HUDEP-2 (cell line): ENCODE results near the gene LRRC4B.
A peak's percentile ranks its signal among the peaks of the same experiment; 100 is the strongest.

Experiments used
- DNase-seq, 76 experiments: peaks; one replicate each; lab custom pipeline; 2025; ENCODE audit not compliant: unreplicated experiment in 76 of 76; lab: John Stamatoyannopoulos, UW

The LRRC4B gene

GRCh38 chr19:50510121-50510670 is 58.0 kb downstream of the LRRC4B start:
- no peak for DNase-seq

GRCh38 chr19:50509366-50509765 is 58.9 kb downstream of the LRRC4B start:
- DNase-seq: peak in 9 of 76 experiments; percentile 4 to 41 (median 17)

GRCh38 chr19:50508843-50509190 is 59.4 kb downstream of the LRRC4B start:
- DNase-seq: no peak

GRCh38 chr19:50507376-50507775 is 60.9 kb downstream of the LRRC4B start:
- DNase-seq: no peak

GRCh38 chr19:50506700-50507099 is 61.5 kb downstream of the LRRC4B start:
- DNase-seq: no peak

- no peak for DNase-seq
Observed at GRCh38 chr19:50505856-50506611, 62.2 kb downstream of the LRRC4B start.

- no peak for DNase-seq
Observed at GRCh38 chr19:50501568-50502475, 66.4 kb downstream of the LRRC4B start.

GRCh38 chr19:50501186-50501567 is 67.1 kb downstream of the LRRC4B start:
- DNase-seq: no peak

- DNase-seq: no peak
Observed at GRCh38 chr19:50500753-50501151, 67.5 kb downstream of the LRRC4B start.

- peak in 2 of 76 experiments; percentile 16 to 18 for DNase-seq
Observed at GRCh38 chr19:50500060-50500752, 68.0 kb downstream of the LRRC4B start.

- DNase-seq: no peak
Observed at GRCh38 chr19:50498219-50499056, 69.8 kb downstream of the LRRC4B start.

- no peak for DNase-seq
Observed at GRCh38 chr19:50497022-50497405, 71.2 kb downstream of the LRRC4B start.

GRCh38 chr19:50496189-50497021 is 71.8 kb downstream of the LRRC4B start:
- no peak for DNase-seq

- DNase-seq: no peak
Observed at GRCh38 chr19:50495020-50495531, 73.2 kb downstream of the LRRC4B start.

GRCh38 chr19:50494186-50495019 is 73.8 kb downstream of the LRRC4B start:
- no peak for DNase-seq

GRCh38 chr19:50493171-50493570 is 75.1 kb downstream of the LRRC4B start:
- DNase-seq: no peak

- DNase-seq: peak in 6 of 76 experiments; percentile 12 to 24 (median 16)
Observed at GRCh38 chr19:50492303-50493052, 75.8 kb downstream of the LRRC4B start.
